ENCODE measurements around the gene KLK15.
"Not testable (repeated sequence)": the region's sequence is repeated elsewhere in the genome, so short reads cannot be mapped to it uniquely, and the experiment has no call there.

KLK15 gene

GRCh38 chr19:50822661-50823208 lies 10.6 kb downstream of the KLK15 start:
- H3K27me3 ChIP-seq (ENCODE audit: insufficient read depth, low read length), result peaks cover 46% of the 10 kb centered on the region
- H3K36me3 ChIP-seq (ENCODE audit: insufficient read depth, low read length), result no peaks in the 10 kb centered on the region
- H2AFZ ChIP-seq (ENCODE audit: low read depth, low read length), result no peak overlapping the region
- no peaks in the 10 kb centered on the region for H3K9me3 ChIP-seq (ENCODE audit: low read length)
- no peaks in the 10 kb centered on the region for H3K4me1 ChIP-seq (ENCODE audit: insufficient read depth, low read length)
- no peak overlapping the region for H3K4me3 ChIP-seq (ENCODE audit: low read length)

DNA sequence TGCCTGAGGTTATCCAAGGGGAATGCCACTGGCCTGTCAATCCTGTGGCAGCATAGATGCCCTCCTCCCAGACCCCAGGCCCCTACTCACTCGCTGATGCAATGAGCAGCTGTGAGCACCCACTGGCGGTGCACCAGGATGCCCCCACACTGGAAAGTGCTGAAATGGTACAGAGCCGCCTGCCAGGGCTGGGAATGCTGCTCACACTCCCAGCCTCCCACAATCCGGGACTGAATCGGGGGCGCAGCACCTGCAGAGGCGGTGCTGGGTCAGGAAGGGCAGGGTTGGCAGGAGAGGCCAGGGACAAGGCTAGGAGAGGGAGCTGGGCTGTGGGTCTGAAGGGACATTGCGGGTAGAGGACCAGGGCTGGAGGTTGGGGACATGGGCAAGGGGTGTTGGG lies 11.8 kb downstream of the KLK15 start:
- Histone ChIP-seq H3K27me3 (ENCODE audit: insufficient read depth, low read length) (peaks cover 55% of the 10 kb centered on the region), H2AFZ (ENCODE audit: low read depth, low read length) (no peak overlapping the region), H3K4me1 (ENCODE audit: insufficient read depth, low read length) (no peaks in the 10 kb centered on the region), H3K4me3 (ENCODE audit: low read length) (no peak overlapping the region), H3K36me3 (ENCODE audit: insufficient read depth, low read length) (no peaks in the 10 kb centered on the region), H3K9me3 (ENCODE audit: low read length) (no peaks in the 10 kb centered on the region)

DNA sequence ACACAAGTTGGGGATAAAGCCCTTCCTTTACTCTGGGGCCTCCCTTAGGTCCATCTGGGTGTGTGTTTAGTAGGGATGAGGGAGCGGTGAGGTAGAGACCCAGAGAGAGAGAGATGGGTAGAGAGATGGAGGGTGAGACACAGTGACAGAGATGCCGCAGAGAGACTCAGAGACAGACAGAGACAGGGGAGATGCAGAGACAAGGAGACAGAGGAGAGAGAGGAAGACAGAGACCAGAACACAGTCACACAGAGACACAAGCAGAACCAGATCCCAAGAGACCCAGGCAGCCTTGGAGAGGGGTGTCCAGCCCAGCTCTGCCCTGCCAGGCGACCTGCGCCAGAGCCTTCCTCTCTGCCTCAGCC lies 12.1 kb downstream of the KLK15 start:
- Histone ChIP-seq H3K36me3 (ENCODE audit: insufficient read depth, low read length) (no peaks in the 10 kb centered on the region), H3K9me3 (ENCODE audit: low read length) (no peaks in the 10 kb centered on the region), H3K27me3 (ENCODE audit: insufficient read depth, low read length) (peaks cover 55% of the 10 kb centered on the region), H3K4me3 (ENCODE audit: low read length) (no peak overlapping the region), H2AFZ (ENCODE audit: low read depth, low read length) (no peak overlapping the region), H3K4me1 (ENCODE audit: insufficient read depth, low read length) (no peaks in the 10 kb centered on the region)

GRCh38 chr19:50820549-50821247 lies 12.7 kb downstream of the KLK15 start:
- H3K4me3 ChIP-seq (ENCODE audit: low read length), result no peak overlapping the region
- no peaks in the 10 kb centered on the region for H3K36me3 ChIP-seq (ENCODE audit: insufficient read depth, low read length)
- H2AFZ ChIP-seq (ENCODE audit: low read depth, low read length), result no peak overlapping the region
- H3K27me3 ChIP-seq (ENCODE audit: insufficient read depth, low read length), result peaks cover 58% of the 10 kb centered on the region
- H3K9me3 ChIP-seq (ENCODE audit: low read length), result no peaks in the 10 kb centered on the region
- no peaks in the 10 kb centered on the region for H3K4me1 ChIP-seq (ENCODE audit: insufficient read depth, low read length)

GRCh38 chr19:50820086-50820485 lies 13.3 kb downstream of the KLK15 start:
- Histone ChIP-seq H3K4me1 (ENCODE audit: insufficient read depth, low read length) (no peaks in the 10 kb centered on the region), H3K36me3 (ENCODE audit: insufficient read depth, low read length) (no peaks in the 10 kb centered on the region), H3K9me3 (ENCODE audit: low read length) (no peaks in the 10 kb centered on the region), H3K4me3 (ENCODE audit: low read length) (no peak overlapping the region), H2AFZ (ENCODE audit: low read depth, low read length) (no peak overlapping the region), H3K27me3 (ENCODE audit: insufficient read depth, low read length) (peaks cover 63% of the 10 kb centered on the region)

DNA sequence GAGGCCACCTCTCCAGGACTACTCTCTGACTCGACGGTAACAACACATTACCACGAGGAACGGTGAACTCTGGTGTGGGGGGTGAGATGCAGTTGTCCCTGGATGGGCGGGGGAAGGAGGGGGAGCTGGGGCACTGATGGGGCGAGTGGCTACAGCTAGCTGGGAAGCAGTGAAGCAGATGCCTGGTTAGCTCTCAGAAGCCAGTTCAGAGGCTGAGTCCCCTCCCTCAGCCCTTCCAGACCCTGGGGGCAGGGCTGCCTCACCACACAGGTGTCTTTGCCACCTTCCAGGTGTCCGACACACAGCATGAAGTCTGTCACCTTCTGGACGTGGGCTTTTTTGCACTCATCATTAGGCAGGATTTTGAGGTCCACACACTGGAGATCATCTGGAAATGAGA lies 13.7 kb downstream of the KLK15 start:
- Histone ChIP-seq H3K36me3 (ENCODE audit: insufficient read depth, low read length) (no peaks in the 10 kb centered on the region), H3K9me3 (ENCODE audit: low read length) (no peaks in the 10 kb centered on the region), H2AFZ (ENCODE audit: low read depth, low read length) (no peak overlapping the region), H3K4me1 (ENCODE audit: insufficient read depth, low read length) (no peaks in the 10 kb centered on the region), H3K27me3 (ENCODE audit: insufficient read depth, low read length) (peaks cover 67% of the 10 kb centered on the region), H3K4me3 (ENCODE audit: low read length) (no peak overlapping the region)

DNA sequence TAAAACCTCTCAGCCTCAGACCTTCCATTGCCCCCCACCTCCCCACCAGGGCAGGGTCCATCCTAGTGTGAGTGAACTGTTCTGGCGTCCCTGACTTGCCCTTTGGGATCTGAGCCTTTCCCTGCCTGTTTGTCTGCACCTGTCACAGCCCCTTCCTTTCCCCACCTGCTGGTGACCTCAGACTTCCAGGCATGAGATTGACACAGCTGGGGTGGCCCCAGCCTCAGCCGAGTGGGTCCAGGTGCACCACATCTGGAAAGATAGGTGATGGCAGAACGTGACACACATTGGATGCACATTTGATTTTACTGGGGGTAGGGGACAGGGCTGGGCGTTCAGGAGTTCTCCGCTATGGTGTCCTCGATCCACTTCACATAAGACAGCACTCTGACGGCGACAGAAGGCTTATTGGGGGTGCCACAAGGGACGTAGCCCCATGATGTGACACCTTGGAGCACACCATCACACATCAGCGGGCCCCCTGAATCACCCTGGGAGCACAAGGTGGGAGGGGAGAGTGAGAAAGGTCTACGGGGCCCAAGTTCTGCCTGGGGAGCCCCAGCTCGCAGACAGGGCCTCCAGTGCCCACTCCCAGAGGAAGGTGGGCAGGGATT lies 14.4 kb downstream of the KLK15 start:
- H3K36me3 ChIP-seq (ENCODE audit: insufficient read depth, low read length), result no peaks in the 10 kb centered on the region
- H3K9me3 ChIP-seq (ENCODE audit: low read length), result no peaks in the 10 kb centered on the region
- H3K4me3 ChIP-seq (ENCODE audit: low read length), result no peak overlapping the region
- H3K27me3 ChIP-seq (ENCODE audit: insufficient read depth, low read length), result peaks cover 67% of the 10 kb centered on the region
- no peak overlapping the region for H2AFZ ChIP-seq (ENCODE audit: low read depth, low read length)
- no peaks in the 10 kb centered on the region for H3K4me1 ChIP-seq (ENCODE audit: insufficient read depth, low read length)

DNA sequence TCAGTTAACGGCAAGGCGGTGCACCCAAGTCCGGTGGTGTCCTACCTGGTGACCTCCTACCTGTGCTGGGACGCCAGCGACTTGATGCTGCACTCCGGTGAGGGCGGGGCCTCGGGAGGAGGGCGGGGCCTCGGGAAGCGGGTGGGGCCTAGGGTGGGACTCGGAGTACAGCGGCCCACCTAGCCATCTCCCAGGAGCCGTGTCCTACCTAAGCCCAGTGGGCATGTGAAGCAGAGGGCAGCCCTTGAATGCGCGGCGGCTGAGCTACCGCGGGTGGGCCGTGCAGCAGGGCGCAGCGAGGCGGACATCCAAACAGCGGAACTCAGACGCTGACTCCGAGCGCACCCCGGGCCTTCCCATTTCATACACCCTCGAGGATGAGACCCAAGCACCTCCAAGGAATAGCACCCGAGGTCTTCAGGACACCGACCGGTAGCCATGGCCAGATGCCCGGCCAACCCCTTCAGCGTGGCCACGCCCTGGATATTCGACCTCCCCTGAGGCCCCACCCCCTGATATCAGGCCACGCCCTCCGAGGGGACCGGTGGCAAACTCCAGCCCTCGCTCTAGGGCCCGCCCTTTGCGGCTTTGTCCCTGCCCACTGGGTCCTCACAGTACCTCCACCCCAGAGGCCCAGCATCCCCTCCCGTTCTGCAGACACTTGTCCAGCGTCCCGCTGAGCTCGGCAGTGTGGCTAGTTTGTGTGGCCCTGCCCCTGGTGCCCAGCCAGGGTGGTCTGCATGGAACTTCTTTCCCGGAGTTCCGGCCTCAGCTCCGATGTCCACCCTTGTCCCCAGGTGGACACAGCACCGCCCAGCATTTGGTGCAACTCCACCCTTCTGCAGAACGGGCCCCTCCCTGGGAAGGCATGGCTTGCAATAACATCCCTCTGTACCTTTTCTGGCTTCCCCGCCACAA lies 15.2 kb downstream of the KLK15 start:
- Histone ChIP-seq H3K36me3 (ENCODE audit: insufficient read depth, low read length) (no peaks in the 10 kb centered on the region), H2AFZ (ENCODE audit: low read depth, low read length) (no peak overlapping the region), H3K4me1 (ENCODE audit: insufficient read depth, low read length) (no peaks in the 10 kb centered on the region), H3K27me3 (ENCODE audit: insufficient read depth, low read length) (peaks cover 67% of the 10 kb centered on the region), H3K4me3 (ENCODE audit: low read length) (peak overlapping the region; percentile 7), H3K9me3 (ENCODE audit: low read length) (no peaks in the 10 kb centered on the region)

DNA sequence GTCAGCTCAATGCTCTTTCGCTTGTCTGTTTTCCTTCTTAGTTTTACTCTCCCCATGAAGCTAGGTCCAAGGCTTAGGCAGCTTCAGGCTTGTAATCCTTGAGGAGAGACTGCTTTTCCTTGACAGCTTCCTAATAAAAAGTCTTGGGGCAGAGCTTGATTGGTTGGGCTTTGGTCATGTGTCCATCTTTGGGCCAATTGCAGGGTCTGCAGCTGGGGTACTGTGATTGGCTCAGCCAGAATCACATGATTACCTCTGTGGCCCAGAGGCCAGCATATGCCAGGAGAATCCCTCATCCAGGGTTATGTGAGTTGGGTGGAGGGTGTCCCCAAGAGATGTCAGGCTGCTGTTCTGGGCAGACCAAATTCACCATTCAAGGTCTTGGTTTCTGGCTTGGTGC lies 17.9 kb downstream of the KLK15 start:
- Histone ChIP-seq H3K4me3 (ENCODE audit: low read length) (no peak overlapping the region), H3K36me3 (ENCODE audit: insufficient read depth, low read length) (no peaks in the 10 kb centered on the region), H3K4me1 (ENCODE audit: insufficient read depth, low read length) (no peaks in the 10 kb centered on the region), H3K27me3 (ENCODE audit: insufficient read depth, low read length) (peaks cover 47% of the 10 kb centered on the region), H3K9me3 (ENCODE audit: low read length) (no peaks in the 10 kb centered on the region), H2AFZ (ENCODE audit: low read depth, low read length) (no peak overlapping the region)

DNA sequence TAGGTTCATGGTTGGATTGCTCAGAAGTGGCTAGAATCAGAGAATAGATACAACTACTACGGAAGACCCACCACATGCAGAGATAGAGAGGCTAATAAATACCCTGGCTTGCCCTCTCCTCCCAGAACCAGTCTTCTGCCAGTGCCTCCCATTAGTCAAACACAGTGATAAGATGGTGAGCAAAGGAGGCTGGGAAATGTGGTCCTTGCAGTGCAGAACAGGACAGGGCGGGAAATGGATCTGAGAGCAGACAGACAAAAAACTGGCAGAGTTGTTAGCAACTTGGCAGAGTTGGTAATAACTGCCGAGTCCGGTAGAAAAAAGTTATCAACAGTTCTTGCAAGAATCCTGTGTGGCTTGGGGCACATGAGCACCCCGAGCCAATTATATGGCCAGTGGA lies 18.5 kb downstream of the KLK15 start:
- no peak overlapping the region for H2AFZ ChIP-seq (ENCODE audit: low read depth, low read length)
- H3K36me3 ChIP-seq (ENCODE audit: insufficient read depth, low read length), result no peaks in the 10 kb centered on the region
- H3K27me3 ChIP-seq (ENCODE audit: insufficient read depth, low read length), result peaks cover 42% of the 10 kb centered on the region
- no peak overlapping the region for H3K4me3 ChIP-seq (ENCODE audit: low read length)
- no peaks in the 10 kb centered on the region for H3K4me1 ChIP-seq (ENCODE audit: insufficient read depth, low read length)
- no peaks in the 10 kb centered on the region for H3K9me3 ChIP-seq (ENCODE audit: low read length)

DNA sequence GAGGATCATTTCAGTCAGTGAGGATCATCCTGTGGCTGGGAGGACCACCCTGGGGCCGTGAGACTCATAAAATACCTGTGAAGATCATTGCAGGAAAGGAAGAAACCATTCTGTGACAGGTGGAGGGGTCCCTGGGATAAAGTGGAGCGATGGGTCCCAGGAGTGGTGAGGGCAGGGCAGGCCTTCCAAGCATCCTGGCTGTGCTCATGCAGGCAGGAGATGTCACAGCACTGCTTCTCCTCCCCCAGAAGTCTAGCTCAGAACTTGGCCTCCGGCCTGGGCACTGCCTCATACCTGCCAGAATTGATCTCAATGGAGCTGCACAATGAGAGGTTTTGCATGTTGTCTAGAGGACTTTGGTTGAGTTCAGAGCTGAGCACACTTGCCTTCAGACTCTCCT lies 20.9 kb downstream of the KLK15 start:
- no peaks in the 10 kb centered on the region for H3K4me1 ChIP-seq (ENCODE audit: insufficient read depth, low read length)

DNA sequence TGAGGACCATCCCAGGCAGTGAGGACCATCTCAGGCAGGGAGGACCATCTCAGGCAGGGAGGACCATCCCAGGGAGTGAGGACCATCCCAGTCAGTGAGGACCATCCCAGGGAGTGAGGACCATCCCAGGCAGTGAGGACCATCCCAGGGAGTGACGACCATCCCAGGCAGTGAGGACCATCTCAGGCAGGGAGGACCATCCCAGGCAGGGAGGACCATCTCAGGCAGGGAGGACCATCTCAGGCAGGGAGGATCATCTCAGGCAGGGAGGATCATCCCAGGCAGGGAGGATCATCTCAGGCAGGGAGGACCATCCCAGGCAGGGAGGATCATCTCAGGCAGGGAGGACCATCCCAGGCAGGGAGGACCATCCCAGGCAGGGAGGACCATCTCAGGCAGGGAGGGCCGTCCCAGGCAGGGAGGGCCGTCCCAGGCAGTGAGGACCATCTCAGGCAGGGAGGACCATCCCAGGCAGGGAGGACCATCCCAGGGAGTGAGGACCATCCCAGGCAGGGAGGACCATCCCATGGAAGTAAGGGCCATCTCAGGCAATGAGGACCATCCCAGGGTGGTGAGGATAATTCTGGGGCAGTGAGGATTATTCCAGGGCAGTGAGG lies 21.6 kb downstream of the KLK15 start:
- H3K4me3 ChIP-seq (ENCODE audit: low read length), result not testable (repeated sequence)
- peaks cover 12% of the 10 kb centered on the region for H3K27me3 ChIP-seq (ENCODE audit: insufficient read depth, low read length)

More for the DNA sequence above, 20.9 kb downstream of the KLK15 start:
- H3K4me3 ChIP-seq (ENCODE audit: low read length), result no peak overlapping the region
- H2AFZ ChIP-seq (ENCODE audit: low read depth, low read length), result no peak overlapping the region
- peaks cover 18% of the 10 kb centered on the region for H3K27me3 ChIP-seq (ENCODE audit: insufficient read depth, low read length)
- H3K36me3 ChIP-seq (ENCODE audit: insufficient read depth, low read length), result no peaks in the 10 kb centered on the region
- H3K9me3 ChIP-seq (ENCODE audit: low read length), result no peaks in the 10 kb centered on the region

GRCh38 chr19:50808856-50809255 lies 24.5 kb downstream of the KLK15 start:
- no peaks in the 10 kb centered on the region for H3K36me3 ChIP-seq (ENCODE audit: insufficient read depth, low read length)
- H3K27me3 ChIP-seq (ENCODE audit: insufficient read depth, low read length), result no peaks in the 10 kb centered on the region
- H3K4me1 ChIP-seq (ENCODE audit: insufficient read depth, low read length), result no peaks in the 10 kb centered on the region
- H3K9me3 ChIP-seq (ENCODE audit: low read length), result no peaks in the 10 kb centered on the region
- H3K4me3 ChIP-seq (ENCODE audit: low read length), result no peak overlapping the region
- no peak overlapping the region for H2AFZ ChIP-seq (ENCODE audit: low read depth, low read length)

More for the DNA sequence above, 21.6 kb downstream of the KLK15 start:
- H3K9me3 ChIP-seq (ENCODE audit: low read length); H3K36me3 ChIP-seq (ENCODE audit: insufficient read depth, low read length); H2AFZ ChIP-seq (ENCODE audit: low read depth, low read length); H3K4me1 ChIP-seq (ENCODE audit: insufficient read depth, low read length): not testable (repeated sequence)
